Upper lobe of left lung (tissue), 6 donors: ENCODE measurements around the gene CHCHD6. TPM values are rescaled to one million over a fixed set of nuclear protein-coding genes. Genes with fewer than 3 reads are reported as not detected.

Source experiments
- ATAC-seq, 2 donors: fragments of 200-7000 bp; cut with Tn5 transposase; one replicate each; pipeline ENCODE4 v1.9.1; 2022; ENCODE audit warnings: mild to moderate bottlenecking in 2 of 2, moderate library complexity in 2 of 2; ENCODE audit not compliant: low FRiP score in 2 of 2
- DNase-seq, 2 donors: peaks; one replicate each; pipeline ENCODE4 v3.0.0-alpha.2; 2019 to 2020
- H3K27ac ChIP-seq, 4 donors: fragments of 200-600 bp; sonication (generic); one replicate each; pipeline ENCODE4 v1.5.1; 2016 to 2019
- H3K27me3 ChIP-seq, 4 donors: fragments of 200-600 bp; sonication (generic); one replicate each; pipeline ENCODE4 v1.5.1; 2017 to 2019
- H3K36me3 ChIP-seq, 4 donors: fragments of 200-600 bp; sonication (generic); one replicate each; pipeline ENCODE4 v1.5.1; 2016 to 2019
- H3K4me1 ChIP-seq, 4 donors: fragments of 200-600 bp; sonication (generic); one replicate each; pipeline ENCODE4 v1.5.1; 2018 to 2019
- H3K4me3 ChIP-seq, 4 donors: fragments of 200-600 bp; sonication (generic); one replicate each; pipeline ENCODE4 v1.5.1; 2017 to 2019; ENCODE audit warnings: mild to moderate bottlenecking in 2 of 4, moderate library complexity in 1 of 4
- H3K9me3 ChIP-seq, 4 donors: fragments of 200-600 bp; sonication (generic); one replicate each; pipeline ENCODE4 v1.5.1; 2018 to 2019
- CTCF ChIP-seq, 6 experiments: fragments of 450-650 bp in 4 of 6; fragments of 200-600 bp in 2 of 6; sonication (generic) in 2 of 6; IDR thresholded peaks; one replicate each; pipeline ENCODE4 v1.5.1; 2016 to 2019; ENCODE audit warnings: antibody characterized with exemption in 6 of 6
- EP300 ChIP-seq, 4 donors: sonication (generic); formaldehyde crosslinking; IDR thresholded peaks; one replicate each; pipeline ENCODE4 v1.5.1; 2017; ENCODE audit warnings: antibody characterized with exemption in 4 of 4, control low read depth in 2 of 4
- POLR2A ChIP-seq, 4 donors: fragments of 450-650 bp; IDR thresholded peaks; one replicate each; pipeline ENCODE4 v1.5.1; 2016 to 2017; ENCODE audit warnings: antibody characterized with exemption in 4 of 4, mild to moderate bottlenecking in 2 of 4
- POLR2AphosphoS5 ChIP-seq, 2 donors: sonication (generic); formaldehyde crosslinking; IDR thresholded peaks; one replicate each; pipeline ENCODE4 v1.5.1; 2017; ENCODE audit warnings: antibody characterized with exemption in 2 of 2
- WGBS, 2 donors: methylation state at CpG; one replicate each; pipeline ENCODE4 v1.1.5; 2017 to 2018; 5-methylcytosine and 5-hydroxymethylcytosine counted together
- total RNA-seq, 6 donors: library from RNA; depleted of rRNA in 4 of 6; stranded (reverse); fragments of >200 nt in 4 of 6; gene quantifications; one replicate each; pipeline versions ENCODE4 v1.1.0 to v1.2.1, GENCODE V29; 2016 to 2021
- donor health status: DM: no; HTN: no; CAD: no; lungs with moderate emphysema.
- donor health status: DM: no; HTN: yes; CAD: no; lungs with severe emphysema.

Gene CHCHD6
- total RNA-seq, 6 donors from 2014 or later = 16.6 to 35.6 (median 21.8) TPM

- ATAC-seq (no peak), DNase-seq (no peak)
- no peak overlapping the region for H3K4me3 ChIP-seq
- H3K27me3 ChIP-seq = no peaks in the 10 kb centered on the region
- H3K9me3 ChIP-seq = peaks cover 0 to 9% (median 6%) of the 10 kb centered on the region in 4 donors
- no peak for TF ChIP-seq CTCF (IDR thresholded peaks at IDR 0.05)
- no peak for TF ChIP-seq EP300 (IDR thresholded peaks at IDR 0.05)
- TF ChIP-seq POLR2AphosphoS5 (IDR thresholded peaks at IDR 0.05) = no peak
- no peak for TF ChIP-seq POLR2A (IDR thresholded peaks at IDR 0.05)
- H3K27ac ChIP-seq = no peak overlapping the region
- WGBS, 2 donors = 93 to 94% methylated on average over 5 of the region's 5 CpGs
- H3K36me3 ChIP-seq = no peaks in the 10 kb centered on the region
- H3K4me1 ChIP-seq = peaks cover 0 to 10% (median 4%) of the 10 kb centered on the region in 4 donors
Measured at GRCh38 chr3:126970921-126971320, 266.9 kb downstream of the CHCHD6 start.

GRCh38 chr3:126971891-126972351, 267.9 kb downstream of the CHCHD6 start:
- ATAC-seq (peak; percentile 5 to 87), DNase-seq (peak; percentile 60 to 79)
- H3K4me1 ChIP-seq = peaks cover 0 to 10% (median 4%) of the 10 kb centered on the region in 4 donors
- no peaks in the 10 kb centered on the region for H3K27me3 ChIP-seq
- H3K27ac ChIP-seq = peak overlapping the region in 1 of 4 donors; percentile 76
- H3K36me3 ChIP-seq = no peaks in the 10 kb centered on the region
- H3K4me3 ChIP-seq = no peak overlapping the region
- peaks cover 0 to 9% (median 6%) of the 10 kb centered on the region in 4 donors for H3K9me3 ChIP-seq
- TF ChIP-seq CTCF (IDR thresholded peaks at IDR 0.05) (no peak), POLR2A (IDR thresholded peaks at IDR 0.05) (peak in 1 of 4 donors; percentile 71), EP300 (IDR thresholded peaks at IDR 0.05) (peak in 1 of 4 donors; percentile 59), POLR2AphosphoS5 (IDR thresholded peaks at IDR 0.05) (peak in 1 of 2 donors; percentile 23)
- WGBS, 2 donors = 40 to 54% methylated on average over 1 to 13 of the region's 13 CpGs

GRCh38 chr3:126972866-126973265, 268.8 kb downstream of the CHCHD6 start:
- Histone ChIP-seq H3K27ac (peak overlapping the region in 1 of 4 donors; percentile 75), H3K36me3 (no peaks in the 10 kb centered on the region), H3K4me3 (no peak overlapping the region), H3K4me1 (peaks cover 0 to 10% (median 4%) of the 10 kb centered on the region in 4 donors), H3K9me3 (peaks cover 0 to 9% (median 6%) of the 10 kb centered on the region in 4 donors), H3K27me3 (no peaks in the 10 kb centered on the region)
- WGBS, 2 donors = 89 to 90% methylated on average over 4 to 5 of the region's 5 CpGs
- no peak for ATAC-seq
- DNase-seq = peak in 1 of 2 donors; percentile 38
- TF ChIP-seq POLR2A (IDR thresholded peaks at IDR 0.05) (no peak), CTCF (IDR thresholded peaks at IDR 0.05) (no peak), EP300 (IDR thresholded peaks at IDR 0.05) (no peak), POLR2AphosphoS5 (IDR thresholded peaks at IDR 0.05) (no peak)

GRCh38 chr3:126973814-126974213, 269.8 kb downstream of the CHCHD6 start:
- WGBS, 2 donors = 92 to 100% methylated on average over 1 of the region's 1 CpG
- Histone ChIP-seq H3K27me3 (no peaks in the 10 kb centered on the region), H3K4me1 (peaks cover 0 to 10% (median 4%) of the 10 kb centered on the region in 4 donors), H3K27ac (no peak overlapping the region), H3K9me3 (peaks cover 0 to 9% (median 6%) of the 10 kb centered on the region in 4 donors), H3K4me3 (no peak overlapping the region), H3K36me3 (no peaks in the 10 kb centered on the region)
- DNase-seq = no peak
- no peak for TF ChIP-seq EP300 (IDR thresholded peaks at IDR 0.05)
- TF ChIP-seq POLR2A (IDR thresholded peaks at IDR 0.05) = no peak
- TF ChIP-seq CTCF (IDR thresholded peaks at IDR 0.05) = no peak
- no peak for TF ChIP-seq POLR2AphosphoS5 (IDR thresholded peaks at IDR 0.05)
- no peak for ATAC-seq

GRCh38 chr3:126974756-126975155, 270.7 kb downstream of the CHCHD6 start:
- TF ChIP-seq POLR2AphosphoS5 (IDR thresholded peaks at IDR 0.05) = no peak
- no peaks in the 10 kb centered on the region for H3K27me3 ChIP-seq
- peaks cover 0 to 9% (median 6%) of the 10 kb centered on the region in 4 donors for H3K9me3 ChIP-seq
- WGBS, 2 donors = 80 to 84% methylated on average over 3 of the region's 3 CpGs
- ATAC-seq (no peak), DNase-seq (no peak)
- H3K36me3 ChIP-seq = no peaks in the 10 kb centered on the region
- H3K4me3 ChIP-seq = no peak overlapping the region
- H3K27ac ChIP-seq = no peak overlapping the region
- peaks cover 0 to 14% (median 4%) of the 10 kb centered on the region in 4 donors for H3K4me1 ChIP-seq
